HCT116 (cell line): ENCODE data around the gene CCDC91. TPM values are rescaled to one million over a fixed set of nuclear protein-coding genes. Genes with fewer than 3 reads are reported as not detected.

ENCODE experiments used
- ATAC-seq: fragments of 200-7000 bp; cut with Tn5 transposase; 2 replicates; pipeline ENCODE4 v1.9.1; 2020; ENCODE audit warnings: mild to moderate bottlenecking, moderate library complexity
- BruUV-seq: library from RNA; stranded (reverse); fragments of 400-500 nt; replicated peaks from 2 replicates; lab custom pipeline; 2021; lab: Mats Ljungman, UMichigan
- CTCF ChIA-PET: fragments of 300-600 bp; sonication (Branson Sonifier 250); formaldehyde crosslinking; loops from one replicate; lab custom pipeline; 2021; ENCODE audit warnings: antibody characterized with exemption; lab: Charles Lee
- POLR2A ChIA-PET: fragments of 300-600, 350-600 bp; sonication (Branson Sonifier 250); formaldehyde crosslinking; loops from one replicate; lab custom pipeline; 2021; ENCODE audit warnings: antibody characterized with exemption; lab: Charles Lee
- RAD21 ChIA-PET, 2 experiments: fragments of 300-600 bp; sonication (Branson Sonifier 250); formaldehyde crosslinking; loops; one replicate each; lab custom pipeline; 2023; ENCODE audit warnings: low total read pairs in 2 of 2; ENCODE audit not compliant: uncharacterized antibody in 2 of 2, unreplicated experiment in 2 of 2, low non-redundant PET in 1 of 2; lab: Charles Lee
- DNase-seq: peaks from one replicate; pipeline ENCODE4 v3.0.0-alpha.2; 2010; ENCODE audit warnings: low read depth, low spot score
- H2AFZ ChIP-seq: fragments of 200-600 bp; shearing (Covaris generic), sonication (generic); 2 replicates; pipeline ENCODE4 v1.6.1; 2017; ENCODE audit warnings: low read depth, mixed run types, mixed read lengths, antibody characterized with exemption, low read length; ENCODE audit not compliant: poor library complexity, severe bottlenecking
- H3K27ac ChIP-seq: 2 replicates; pipeline ENCODE4 v1.5.1; 2012; ENCODE audit warnings: low read depth, low read length
- H3K27me3 ChIP-seq: fragments of 200-600 bp; sonication (generic); 2 replicates; pipeline ENCODE4 v1.6.1; 2016; ENCODE audit warnings: mixed run types, low read length, mixed read lengths; ENCODE audit not compliant: insufficient read depth
- H3K36me3 ChIP-seq, 2 experiments: fragments of 200-500 bp in 1 of 2; fragments of 200-600 bp in 1 of 2; sonication (Bioruptor generic) in 1 of 2; sonication (generic) in 1 of 2; 2 replicates each; pipeline versions ENCODE4 v1.5.1 to v1.6.1; 2014 to 2016; ENCODE audit warnings: low read length in 2 of 2, inconsistent platforms in 1 of 2, mixed read lengths in 1 of 2, mixed run types in 1 of 2; ENCODE audit not compliant: insufficient read depth in 2 of 2, control insufficient read depth in 1 of 2
- H3K4me1 ChIP-seq, 2 experiments: fragments of 200-600 bp in 1 of 2; sonication (generic) in 1 of 2; 2 replicates each; pipeline versions ENCODE4 v1.5.1 to v1.6.1; 2012 to 2017; ENCODE audit warnings: low read length in 2 of 2, inconsistent platforms in 1 of 2, mild to moderate bottlenecking in 1 of 2, mixed read lengths in 1 of 2, mixed run types in 1 of 2, moderate library complexity in 1 of 2; ENCODE audit not compliant: insufficient read depth in 2 of 2, control insufficient read depth in 1 of 2
- H3K4me2 ChIP-seq: fragments of 200-600 bp; sonication (generic); 2 replicates; pipeline ENCODE4 v1.6.1; 2017; ENCODE audit warnings: mixed run types, low read length, mixed read lengths
- H3K4me3 ChIP-seq, 2 experiments: fragments of 200-600 bp in 1 of 2; sonication (generic) in 1 of 2; replicated peaks in 1 of 2; 2 replicates each; pipeline ENCODE4 v1.5.1; 2011 to 2016; ENCODE audit warnings: low read length in 2 of 2, control low read depth in 1 of 2, low read depth in 1 of 2, mild to moderate bottlenecking in 1 of 2, mixed read lengths in 1 of 2, mixed run types in 1 of 2
- H3K79me2 ChIP-seq: fragments of 200-600 bp; sonication (generic); 2 replicates; pipeline ENCODE4 v1.6.1; 2017; ENCODE audit warnings: mild to moderate bottlenecking, mixed run types, low read length, moderate library complexity, mixed read lengths; ENCODE audit not compliant: insufficient read depth
- H3K9ac ChIP-seq: fragments of 200-600 bp; sonication (generic); 2 replicates; pipeline ENCODE4 v1.6.1; 2016; ENCODE audit warnings: low read length, mixed read lengths
- H3K9me2 ChIP-seq: fragments of 200-600 bp; sonication (generic), shearing (Covaris generic); 2 replicates; pipeline ENCODE4 v1.6.1; 2017; ENCODE audit warnings: mixed run types, mild to moderate bottlenecking, moderate library complexity; ENCODE audit not compliant: insufficient read depth
- H3K9me3 ChIP-seq, 2 experiments: fragments of 200-500 bp in 1 of 2; fragments of 200-600 bp in 1 of 2; sonication (Bioruptor generic) in 1 of 2; sonication (generic) in 1 of 2; 2 replicates each; pipeline ENCODE4 v1.6.1; 2014 to 2017; ENCODE audit warnings: low read length in 2 of 2, mixed read lengths in 2 of 2, inconsistent platforms in 1 of 2, low read depth in 1 of 2, mild to moderate bottlenecking in 1 of 2, mixed run types in 1 of 2, moderate library complexity in 1 of 2; ENCODE audit not compliant: control insufficient read depth in 1 of 2, insufficient read depth in 1 of 2
- H4K20me1 ChIP-seq: fragments of 200-600 bp; sonication (generic), shearing (Covaris generic); 2 replicates; pipeline ENCODE4 v1.6.1; 2017; ENCODE audit warnings: mixed run types, mild to moderate bottlenecking, moderate library complexity; ENCODE audit not compliant: insufficient read depth
- CBX3 ChIP-seq: IDR thresholded peaks from 2 replicates; pipeline ENCODE4 v1.6.1; 2012; ENCODE audit warnings: low read depth
- CEBPB ChIP-seq: IDR thresholded peaks from 2 replicates; pipeline ENCODE4 v1.6.1; 2012; ENCODE audit warnings: low read depth
- EGR1 ChIP-seq: IDR thresholded peaks from 2 replicates; pipeline ENCODE4 v1.6.1; 2012; ENCODE audit warnings: low read depth
- POLR2A ChIP-seq: IDR thresholded peaks from 2 replicates; pipeline ENCODE4 v1.7.0; 2011; ENCODE audit warnings: borderline replicate concordance; ENCODE audit not compliant: insufficient read depth, insufficient read length; ENCODE audit errors: extremely low read depth
- RAD21 ChIP-seq: IDR thresholded peaks from 2 replicates; pipeline ENCODE4 v1.6.1; 2012; ENCODE audit warnings: low read depth, mild to moderate bottlenecking
- REST ChIP-seq: IDR thresholded peaks from 2 replicates; pipeline ENCODE4 v1.6.1; 2012; ENCODE audit warnings: low read depth
- SP1 ChIP-seq: IDR thresholded peaks from 2 replicates; pipeline ENCODE4 v1.6.1; 2012; ENCODE audit warnings: low read depth
- SRF ChIP-seq: IDR thresholded peaks from 2 replicates; pipeline ENCODE4 v1.6.1; 2012; ENCODE audit warnings: low read depth
- YY1 ChIP-seq: IDR thresholded peaks from 2 replicates; pipeline ENCODE4 v1.6.1; 2011; ENCODE audit warnings: low read length, low read depth, moderate library complexity, mild to moderate bottlenecking; ENCODE audit not compliant: insufficient replicate concordance; ENCODE audit errors: extremely low read depth
- ZFX ChIP-seq: fragments of 450-650 bp; IDR thresholded peaks from 2 replicates; pipeline ENCODE4 v1.6.1; 2017
- intact Hi-C: fragments of 100-400 bp; cut with micrococcal nuclease; formaldehyde crosslinking; loops from 2 replicates; pipeline ENCODE4 v1.10.0; 2022
- total RNA-seq: library from RNA; stranded (reverse); gene quantifications from one replicate; pipeline ENCODE4 v1.2.1, GENCODE V29; 2021; ENCODE audit not compliant: unreplicated experiment
- TF ChIP-seq, protein P1 (sequence below): IDR thresholded peaks from 2 replicates; pipeline ENCODE4 v1.6.1; 2011; ENCODE audit warnings: mild to moderate bottlenecking, low read length, moderate library complexity; ENCODE audit not compliant: insufficient replicate concordance; ENCODE audit errors: extremely low read depth

CCDC91 gene
- total RNA-seq, 1 experiment from 2014 or later: 18.1 TPM

DNA sequence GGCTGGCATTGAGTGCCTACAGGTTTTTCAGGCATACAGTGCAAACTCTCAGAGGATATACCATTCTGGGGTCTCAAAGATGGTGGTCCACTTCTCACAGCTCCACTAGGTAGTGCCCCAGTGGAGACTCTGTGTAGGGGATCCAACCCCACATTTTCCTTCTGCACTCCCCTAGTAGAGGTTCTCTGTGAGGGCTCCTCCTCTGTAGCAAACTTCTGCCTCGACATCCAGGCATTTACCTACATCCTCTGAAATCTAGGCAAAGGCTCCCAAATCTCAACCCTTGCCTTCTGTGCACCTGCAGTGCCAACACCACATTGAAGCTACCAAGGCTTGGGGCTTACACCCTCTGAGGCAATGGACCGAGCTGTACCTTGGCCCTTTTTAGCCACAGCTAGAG is 179.2 kb downstream of the CCDC91 start:
- POLR2A ChIA-PET: no interaction called here
- intact Hi-C loops: no loop called here
- no peak overlapping the region for H3K27ac ChIP-seq
- DNase-seq: no peak
- no peak overlapping the region for H2AFZ ChIP-seq
- no peaks in the 10 kb centered on the region for H3K9me2 ChIP-seq
- no TSS peak for BruUV-seq
- no peaks in the 10 kb centered on the region for H3K27me3 ChIP-seq
- H3K36me3 ChIP-seq: no peaks in the 10 kb centered on the region
- H3K4me2 ChIP-seq: no peak overlapping the region
- TF ChIP-seq EGR1: no peak
- TF ChIP-seq, protein P1, sequence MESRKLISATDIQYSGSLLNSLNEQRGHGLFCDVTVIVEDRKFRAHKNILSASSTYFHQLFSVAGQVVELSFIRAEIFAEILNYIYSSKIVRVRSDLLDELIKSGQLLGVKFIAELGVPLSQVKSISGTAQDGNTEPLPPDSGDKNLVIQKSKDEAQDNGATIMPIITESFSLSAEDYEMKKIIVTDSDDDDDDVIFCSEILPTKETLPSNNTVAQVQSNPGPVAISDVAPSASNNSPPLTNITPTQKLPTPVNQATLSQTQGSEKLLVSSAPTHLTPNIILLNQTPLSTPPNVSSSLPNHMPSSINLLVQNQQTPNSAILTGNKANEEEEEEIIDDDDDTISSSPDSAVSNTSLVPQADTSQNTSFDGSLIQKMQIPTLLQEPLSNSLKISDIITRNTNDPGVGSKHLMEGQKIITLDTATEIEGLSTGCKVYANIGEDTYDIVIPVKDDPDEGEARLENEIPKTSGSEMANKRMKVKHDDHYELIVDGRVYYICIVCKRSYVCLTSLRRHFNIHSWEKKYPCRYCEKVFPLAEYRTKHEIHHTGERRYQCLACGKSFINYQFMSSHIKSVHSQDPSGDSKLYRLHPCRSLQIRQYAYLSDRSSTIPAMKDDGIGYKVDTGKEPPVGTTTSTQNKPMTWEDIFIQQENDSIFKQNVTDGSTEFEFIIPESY: no peak
- TF ChIP-seq YY1: no peak
- no peak for TF ChIP-seq ZFX
- no peak for TF ChIP-seq SP1
- TF ChIP-seq POLR2A: no peak
- TF ChIP-seq CBX3: no peak
- no peak for TF ChIP-seq REST
- TF ChIP-seq CEBPB: no peak
- TF ChIP-seq SRF: no peak
- no peak for TF ChIP-seq RAD21
- no peak overlapping the region for H3K9ac ChIP-seq
- ATAC-seq: no peak
- RAD21 ChIA-PET: no interaction called here
- CTCF ChIA-PET: no interaction called here
- no peak overlapping the region for H3K4me3 ChIP-seq
- no peaks in the 10 kb centered on the region for H4K20me1 ChIP-seq
- H3K79me2 ChIP-seq: no peaks in the 10 kb centered on the region
- no peaks in the 10 kb centered on the region for H3K4me1 ChIP-seq
- peaks cover 13 to 15% of the 10 kb centered on the region in 2 experiments; a peak in 2 of 4 replicates for H3K9me3 ChIP-seq
